Hepatocyte (in vitro differentiated cells): ENCODE results near the gene SEMA6A.

Source experiments
- CTCF ChIP-seq: fragments of 200-600 bp; sonication (generic); IDR thresholded peaks from 2 replicates; pipeline ENCODE4 v1.5.1; 2016; ENCODE audit warnings: antibody characterized with exemption, mild to moderate bottlenecking; ENCODE audit not compliant: poor library complexity
- EZH2 ChIP-seq: fragments of 200-600 bp; sonication (generic); IDR thresholded peaks from 2 replicates; pipeline ENCODE4 v1.6.1; 2016; ENCODE audit warnings: antibody characterized with exemption, mild to moderate bottlenecking, borderline replicate concordance
- EZH2phosphoT487 ChIP-seq: fragments of 200-600 bp; sonication (generic); IDR thresholded peaks from one replicate; pipeline ENCODE4 v1.6.1; 2018; ENCODE audit warnings: antibody characterized with exemption, mild to moderate bottlenecking, low read depth, moderate library complexity; ENCODE audit not compliant: unreplicated experiment, severe bottlenecking

GRCh38 chr5:116557669-116558271, 16.9 kb downstream of the SEMA6A start:
- TF ChIP-seq CTCF = peak; percentile 59
- no peak for TF ChIP-seq EZH2
- TF ChIP-seq EZH2phosphoT487 = no peak
